Measurements from ENCODE around the gene KAT2A.
A peak's percentile ranks its signal among the peaks of the same experiment; 100 is the strongest.

The KAT2A gene

DNA sequence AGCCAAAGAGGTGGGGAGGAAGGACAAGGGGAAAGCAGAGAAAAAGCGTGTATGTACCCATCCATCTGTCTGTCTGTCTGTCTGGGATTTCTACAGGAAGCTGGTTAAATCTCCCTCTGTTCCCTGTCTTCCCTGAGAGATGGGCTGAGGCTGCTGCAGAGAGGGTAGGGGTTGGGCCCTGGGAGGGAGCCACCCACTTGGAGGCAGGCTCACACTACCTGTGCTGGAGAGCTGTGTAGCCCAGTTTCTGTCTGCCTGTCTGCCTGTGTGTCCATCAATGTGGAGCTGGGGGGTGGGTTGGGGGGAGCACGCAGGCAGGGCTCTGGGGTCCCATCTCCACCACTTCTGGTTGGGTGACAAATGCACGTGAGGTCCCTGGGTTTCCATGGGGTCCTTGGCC is 52.2 kb downstream of the KAT2A start:
- no peak overlapping the region for H3K4me3 ChIP-seq (replicated peaks; ENCODE audit: low read depth, low read length)
- no peak for DNase-seq (ENCODE audit: extremely low read depth, low read depth)
- no peak for TF ChIP-seq CTCF (IDR thresholded peaks at IDR 0.05; ENCODE audit: low read depth, low read length, missing control alignments)

DNA sequence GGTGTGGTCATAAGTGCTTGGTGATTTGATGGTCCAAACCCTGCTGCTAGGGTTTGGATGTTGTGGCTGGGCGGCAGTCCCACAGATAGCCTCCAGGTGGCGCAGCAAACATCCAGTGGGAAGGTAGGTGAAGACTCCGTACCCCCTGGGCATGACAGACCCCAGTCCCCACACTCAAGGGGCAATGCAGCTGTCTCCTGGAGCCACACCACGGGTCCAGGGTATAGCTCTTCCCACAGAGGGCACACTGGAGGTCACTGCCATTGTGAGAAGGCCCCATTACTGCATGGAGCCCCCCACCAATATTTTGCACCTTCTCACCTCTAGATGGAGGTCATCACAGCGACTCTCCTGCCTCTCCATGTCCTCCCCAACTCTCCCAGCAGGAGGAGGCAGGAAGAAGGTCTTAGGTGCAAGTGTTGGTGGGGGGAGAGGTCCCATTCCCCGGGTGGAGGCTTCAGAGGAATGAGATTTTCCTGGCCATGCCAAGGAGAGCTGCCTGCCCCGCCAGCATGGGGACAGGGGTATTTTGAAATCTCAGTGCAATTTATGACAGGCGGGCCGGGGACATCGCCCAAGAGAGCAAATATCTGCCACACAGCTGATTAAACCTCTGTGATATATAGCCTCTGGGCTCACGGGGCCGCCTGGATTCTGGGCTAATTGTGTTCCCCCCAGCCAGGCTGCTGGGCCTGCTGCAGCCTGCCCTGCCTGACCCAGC is 53.6 kb downstream of the KAT2A start:
- TF ChIP-seq CTCF (IDR thresholded peaks at IDR 0.05; ENCODE audit: low read depth, low read length, missing control alignments) = peak; percentile 94

DNA sequence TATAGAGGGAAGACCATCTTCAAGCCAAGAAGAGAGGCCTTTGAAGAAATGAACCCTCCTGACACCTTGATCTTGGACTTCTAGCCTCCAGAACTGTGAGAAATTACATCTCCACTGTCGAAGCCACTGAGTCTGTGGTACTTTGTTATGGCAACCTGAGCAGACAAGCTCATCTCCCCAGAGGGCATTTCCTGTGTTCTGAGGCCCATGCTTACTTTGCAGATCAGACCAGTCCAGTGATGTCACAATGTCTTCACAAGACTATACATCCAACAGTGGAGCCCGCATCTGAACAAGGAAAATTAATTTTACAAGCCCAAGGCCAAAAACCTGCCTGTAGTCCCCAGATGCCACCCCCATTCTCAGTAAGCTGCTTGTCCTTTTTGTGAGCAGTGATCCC is 56.0 kb downstream of the KAT2A start:
- DNase-seq (ENCODE audit: extremely low read depth, low read depth) = no peak
- no peak for TF ChIP-seq CTCF (IDR thresholded peaks at IDR 0.05; ENCODE audit: low read depth, low read length, missing control alignments)
- H3K4me3 ChIP-seq (replicated peaks; ENCODE audit: low read depth, low read length) = no peak overlapping the region

More for the DNA sequence above, 53.6 kb downstream of the KAT2A start:
- DNase-seq (ENCODE audit: extremely low read depth, low read depth) = no peak
- H3K4me3 ChIP-seq (replicated peaks; ENCODE audit: low read depth, low read length) = no peak overlapping the region

All from HFF-Myc (cell line).